Measurements from ENCODE around the gene EDEM3. TPM values are rescaled to one million over a fixed set of nuclear protein-coding genes. Genes with fewer than 3 reads are reported as not detected.
"Not testable (repeated sequence)": the region's sequence is repeated elsewhere in the genome, so short reads cannot be mapped to it uniquely, and the experiment has no call there.

Gene EDEM3
- 10 to 100 TPM in 11 of 12 donors, not detected in 1; 20.6 to 42.2 (median 29.3) TPM for polyA plus RNA-seq (ENCODE audit: insufficient read length in 12 of 12)
- long read RNA-seq, donor 1: 0 reads
- long read RNA-seq, donor 2, full-length matches to known transcripts: 3 of 3 reads
- long read RNA-seq, donor 2, partial matches to known transcripts: 0 of 3 reads
- long read RNA-seq, donor 2, other reads (novel, unspliced or antisense): 0 of 3 reads
- long read RNA-seq, donor 3: 0 reads
- long read RNA-seq, donor 4, full-length matches to known transcripts: 2 of 2 reads
- long read RNA-seq, donor 4, partial matches to known transcripts: 0 of 2 reads
- long read RNA-seq, donor 4, other reads (novel, unspliced or antisense): 0 of 2 reads
- long read RNA-seq, donor 5, full-length matches to known transcripts: 2 of 2 reads
- long read RNA-seq, donor 5, partial matches to known transcripts: 0 of 2 reads
- long read RNA-seq, donor 5, other reads (novel, unspliced or antisense): 0 of 2 reads
- long read RNA-seq, donor 6: 0 reads
- long read RNA-seq, donor 7, full-length matches to known transcripts: 1 of 1 reads
- long read RNA-seq, donor 7, partial matches to known transcripts: 0 of 1 reads
- long read RNA-seq, donor 7, other reads (novel, unspliced or antisense): 0 of 1 reads
- long read RNA-seq, donor 8, full-length matches to known transcripts: 2 of 2 reads
- long read RNA-seq, donor 8, partial matches to known transcripts: 0 of 2 reads
- long read RNA-seq, donor 8, other reads (novel, unspliced or antisense): 0 of 2 reads
- long read RNA-seq, donor 9: 0 reads
- long read RNA-seq, donor 10: 0 reads
- long read RNA-seq, donor 11, full-length matches to known transcripts: 4 of 34 reads
- long read RNA-seq, donor 11, partial matches to known transcripts: 30 of 34 reads
- long read RNA-seq, donor 11, other reads (novel, unspliced or antisense): 0 of 34 reads

GRCh38 chr1:184754476-184755225 lies at the start of gene EDEM3:
EDEM3 (minus strand) TSS chr1:184754858; CDS start chr1:184754646, 212 bp downstream.
- peak; percentile 99 for DNase-seq

GRCh38 chr1:184804220-184804619 lies 49.6 kb upstream of the EDEM3 start:
- no peak for DNase-seq

- no peak for DNase-seq
Observed at GRCh38 chr1:184803180-184803492, 48.5 kb upstream of the EDEM3 start.

GRCh38 chr1:184802354-184803179 lies 47.9 kb upstream of the EDEM3 start:
- DNase-seq: no peak

GRCh38 chr1:184801503-184801902 lies 46.8 kb upstream of the EDEM3 start:
- DNase-seq: no peak

- DNase-seq: no peak
Observed at GRCh38 chr1:184800876-184801275, 46.2 kb upstream of the EDEM3 start.

GRCh38 chr1:184793967-184794366 lies 39.3 kb upstream of the EDEM3 start:
- DNase-seq: no peak

- DNase-seq: peak; percentile 59
Observed at GRCh38 chr1:184792450-184792969, 37.9 kb upstream of the EDEM3 start.

- no peak for DNase-seq
Observed at GRCh38 chr1:184791550-184791900, 36.9 kb upstream of the EDEM3 start.

- DNase-seq: no peak
Observed at GRCh38 chr1:184790642-184791549, 36.2 kb upstream of the EDEM3 start.

GRCh38 chr1:184789884-184790283 lies 35.2 kb upstream of the EDEM3 start:
- no peak for DNase-seq

GRCh38 chr1:184788970-184789369 lies 34.3 kb upstream of the EDEM3 start:
- no peak for DNase-seq

GRCh38 chr1:184785529-184785928 lies 30.9 kb upstream of the EDEM3 start:
- no peak for DNase-seq

- not testable (repeated sequence) for DNase-seq
Observed at GRCh38 chr1:184783723-184784122, 29.1 kb upstream of the EDEM3 start.

- no peak for DNase-seq
Observed at GRCh38 chr1:184781941-184782340, 27.3 kb upstream of the EDEM3 start.

GRCh38 chr1:184775885-184776284 lies 21.2 kb upstream of the EDEM3 start:
- no peak for DNase-seq

- DNase-seq: no peak
Observed at GRCh38 chr1:184775329-184775728, 20.7 kb upstream of the EDEM3 start.

- DNase-seq: no peak
Observed at GRCh38 chr1:184773762-184774320, 19.2 kb upstream of the EDEM3 start.

- no peak for DNase-seq
Observed at GRCh38 chr1:184771190-184771691, 16.6 kb upstream of the EDEM3 start.

Data from muscle of arm (tissue), 14 donors.